Measurements from ENCODE around the gene CCDC107. TPM values are rescaled to one million over a fixed set of nuclear protein-coding genes. Genes with fewer than 3 reads are reported as not detected.
A peak's percentile ranks its signal among the peaks of the same experiment; 100 is the strongest.

Gene CCDC107
- total and polyA plus RNA-seq, 12 donors, result 27.9 to 198 (median 40.5) TPM

GRCh38 chr9:35665471-35665818, 7.4 kb downstream of the CCDC107 start:
- TF ChIP-seq POLR2A (IDR thresholded peaks at IDR 0.05) (no peak), CTCF (IDR thresholded peaks at IDR 0.05) (no peak)
- H3K9me3 ChIP-seq (replicated peaks in 1 of 3), result no peaks in the 10 kb centered on the region
- intact Hi-C loops (cut with DNase I), result no loop called here
- DNase-seq, result no peak
- H3K4me3 ChIP-seq, result peak overlapping the region in 2 of 4 donors; percentile 47 to 64
- H3K27me3 ChIP-seq, result no peaks in the 10 kb centered on the region
- H3K36me3 ChIP-seq (replicated peaks in 1 of 2), result no peaks in the 10 kb centered on the region
- 32 to 40% (median 35%) methylated on average over 5 of the region's 5 CpGs for WGBS, 4 donors
- H3K4me1 ChIP-seq (replicated peaks in 1 of 2), result peaks cover 12 to 28% of the 10 kb centered on the region in 2 donors
- peak overlapping the region in 3 of 5 donors; percentile 20 to 46 (median 44) for H3K27ac ChIP-seq

- 75 to 85% (median 79%) methylated on average over 1 of the region's 1 CpG for WGBS, 4 donors
- peak in 1 of 7 donors; percentile 33 for DNase-seq
- H3K4me1 ChIP-seq (replicated peaks in 1 of 2), result peaks cover 12 to 22% of the 10 kb centered on the region in 2 donors
- TF ChIP-seq POLR2A (IDR thresholded peaks at IDR 0.05) (no peak), CTCF (IDR thresholded peaks at IDR 0.05) (no peak)
- no peak overlapping the region for H3K27ac ChIP-seq
- H3K27me3 ChIP-seq, result no peaks in the 10 kb centered on the region
- intact Hi-C loops (cut with DNase I), result no loop called here
- H3K36me3 ChIP-seq (replicated peaks in 1 of 2), result no peaks in the 10 kb centered on the region
- H3K4me3 ChIP-seq, result no peak overlapping the region
- no peaks in the 10 kb centered on the region for H3K9me3 ChIP-seq (replicated peaks in 1 of 3)
Measured at GRCh38 chr9:35666045-35666444, 8.0 kb downstream of the CCDC107 start.

GRCh38 chr9:35666549-35666948, 8.5 kb downstream of the CCDC107 start:
- peaks cover 12 to 17% of the 10 kb centered on the region in 2 donors for H3K4me1 ChIP-seq (replicated peaks in 1 of 2)
- no peak overlapping the region for H3K27ac ChIP-seq
- 88 to 95% (median 91%) methylated on average over 5 of the region's 5 CpGs for WGBS, 4 donors
- no peak for TF ChIP-seq CTCF (IDR thresholded peaks at IDR 0.05)
- H3K27me3 ChIP-seq, result no peaks in the 10 kb centered on the region
- intact Hi-C loops (cut with DNase I), result no loop called here
- no peaks in the 10 kb centered on the region for H3K9me3 ChIP-seq (replicated peaks in 1 of 3)
- DNase-seq, result no peak
- no peaks in the 10 kb centered on the region for H3K36me3 ChIP-seq (replicated peaks in 1 of 2)
- H3K4me3 ChIP-seq, result no peak overlapping the region

- Histone ChIP-seq H3K4me1 (replicated peaks in 1 of 2) (peaks cover 12 to 14% of the 10 kb centered on the region in 2 donors), H3K9me3 (replicated peaks in 1 of 3) (no peaks in the 10 kb centered on the region), H3K36me3 (replicated peaks in 1 of 2) (no peaks in the 10 kb centered on the region), H3K4me3 (no peak overlapping the region), H3K27ac (no peak overlapping the region), H3K27me3 (no peaks in the 10 kb centered on the region)
- TF ChIP-seq CTCF (IDR thresholded peaks at IDR 0.05) (no peak), POLR2A (IDR thresholded peaks at IDR 0.05) (no peak)
- WGBS, 4 donors, result 94 to 98% (median 97%) methylated on average over 3 of the region's 3 CpGs
- intact Hi-C loops (cut with DNase I), result no loop called here
- no peak for DNase-seq
Measured at GRCh38 chr9:35667939-35668338, 9.8 kb downstream of the CCDC107 start.

All from adrenal gland (tissue), 12 donors.